ES-I3 (cell line): Measurements from ENCODE around the gene PYHIN1.

ENCODE experiments used
- H3K36me3 ChIP-seq: 2 replicates; pipeline ENCODE4 v1.6.1; 2013; ENCODE audit warnings: mild to moderate bottlenecking, low read length, control low read depth, moderate library complexity; ENCODE audit not compliant: insufficient read depth
- H3K4me1 ChIP-seq: 2 replicates; pipeline ENCODE4 v1.6.1; 2013; ENCODE audit warnings: mild to moderate bottlenecking, control low read depth, low read length; ENCODE audit not compliant: insufficient read depth
- H3K9ac ChIP-seq: 2 replicates; pipeline ENCODE4 v1.6.1; 2013; ENCODE audit warnings: low read depth, mild to moderate bottlenecking, low read length, moderate library complexity
- H3K9me3 ChIP-seq: 2 replicates; pipeline ENCODE4 v1.6.1; 2013; ENCODE audit warnings: mild to moderate bottlenecking, low read length, moderate library complexity; ENCODE audit not compliant: control insufficient read depth, insufficient read depth

Gene PYHIN1

GRCh38 chr1:159011751-159012150 is 80.4 kb downstream of the PYHIN1 start:
- H3K4me1 ChIP-seq: peaks cover 19% of the 10 kb centered on the region
- no peak overlapping the region for H3K9ac ChIP-seq
- no peaks in the 10 kb centered on the region for H3K9me3 ChIP-seq
- H3K36me3 ChIP-seq: no peaks in the 10 kb centered on the region

- peaks cover 11% of the 10 kb centered on the region for H3K4me1 ChIP-seq
- no peak overlapping the region for H3K9ac ChIP-seq
- no peaks in the 10 kb centered on the region for H3K9me3 ChIP-seq
- H3K36me3 ChIP-seq: no peaks in the 10 kb centered on the region
Observed at GRCh38 chr1:159012495-159012894, 81.1 kb downstream of the PYHIN1 start.

GRCh38 chr1:159014003-159014571 is 82.7 kb downstream of the PYHIN1 start:
- no peak overlapping the region for H3K9ac ChIP-seq
- no peaks in the 10 kb centered on the region for H3K9me3 ChIP-seq
- no peaks in the 10 kb centered on the region for H3K36me3 ChIP-seq
- peaks cover 7% of the 10 kb centered on the region; the same call in 1 of the 2 replicates for H3K4me1 ChIP-seq

- peaks cover 6% of the 10 kb centered on the region; the same call in 1 of the 2 replicates for H3K4me1 ChIP-seq
- H3K36me3 ChIP-seq: no peaks in the 10 kb centered on the region
- no peak overlapping the region for H3K9ac ChIP-seq
- no peaks in the 10 kb centered on the region for H3K9me3 ChIP-seq
Observed at GRCh38 chr1:159014851-159015250, 83.5 kb downstream of the PYHIN1 start.

- H3K9ac ChIP-seq: no peak overlapping the region
- H3K9me3 ChIP-seq: no peaks in the 10 kb centered on the region
- H3K36me3 ChIP-seq: no peaks in the 10 kb centered on the region
- peaks cover under 1% of the 10 kb centered on the region; the same call in 1 of the 2 replicates for H3K4me1 ChIP-seq
Observed at GRCh38 chr1:159015440-159015909, 84.1 kb downstream of the PYHIN1 start.

GRCh38 chr1:159023723-159024122 is 92.4 kb downstream of the PYHIN1 start:
- no peaks in the 10 kb centered on the region for H3K36me3 ChIP-seq
- H3K4me1 ChIP-seq: no peaks in the 10 kb centered on the region
- no peak overlapping the region for H3K9ac ChIP-seq
- no peaks in the 10 kb centered on the region for H3K9me3 ChIP-seq

- H3K4me1 ChIP-seq: no peaks in the 10 kb centered on the region
- no peaks in the 10 kb centered on the region for H3K9me3 ChIP-seq
- no peak overlapping the region for H3K9ac ChIP-seq
- no peaks in the 10 kb centered on the region for H3K36me3 ChIP-seq
Observed at GRCh38 chr1:159025043-159025442, 93.7 kb downstream of the PYHIN1 start.
